NCI-H82 (cell line): ENCODE measurements around the gene FCHSD2.

Experiments used
- DNase-seq: peaks from one replicate; lab custom pipeline; 2025; lab: John Stamatoyannopoulos, UW

Gene FCHSD2

GRCh38 chr11:73142128-73142377, at the start of gene FCHSD2:
Gene FCHSD2, minus strand, starts transcription at chr11:73142318. Its CDS starts 441 bp downstream, at chr11:73141877.
- no peak for DNase-seq

- no peak for DNase-seq
These were observed 49.0 kb upstream of the FCHSD2 start for GRCh38 chr11:73191151-73191550.

- DNase-seq: no peak
These were observed 48.4 kb upstream of the FCHSD2 start for GRCh38 chr11:73190557-73190885.

- no peak for DNase-seq
These were observed 47.8 kb upstream of the FCHSD2 start for GRCh38 chr11:73189723-73190556.

- no peak for DNase-seq
These were observed 47.2 kb upstream of the FCHSD2 start for GRCh38 chr11:73189315-73189714.

- no peak for DNase-seq
These were observed 46.2 kb upstream of the FCHSD2 start for GRCh38 chr11:73188301-73188700.

- no peak for DNase-seq
These were observed 45.7 kb upstream of the FCHSD2 start for GRCh38 chr11:73187854-73188253.

GRCh38 chr11:73186886-73187285, 44.8 kb upstream of the FCHSD2 start:
- DNase-seq: no peak

GRCh38 chr11:73186294-73186850, 44.3 kb upstream of the FCHSD2 start:
- DNase-seq: no peak

- DNase-seq: no peak
These were observed 43.7 kb upstream of the FCHSD2 start for GRCh38 chr11:73185680-73186293.

- peak; percentile 80 for DNase-seq
These were observed 43.0 kb upstream of the FCHSD2 start for GRCh38 chr11:73184953-73185671.

GRCh38 chr11:73182824-73183321, 40.8 kb upstream of the FCHSD2 start:
- DNase-seq: no peak

GRCh38 chr11:73178681-73179080, 36.6 kb upstream of the FCHSD2 start:
- DNase-seq: no peak

GRCh38 chr11:73177778-73178539, 35.8 kb upstream of the FCHSD2 start:
- DNase-seq: peak; percentile 79

- DNase-seq: no peak
These were observed 35.3 kb upstream of the FCHSD2 start for GRCh38 chr11:73177380-73177777.

GRCh38 chr11:73176874-73177155, 34.7 kb upstream of the FCHSD2 start:
- DNase-seq: no peak

GRCh38 chr11:73176145-73176873, 34.2 kb upstream of the FCHSD2 start:
- no peak for DNase-seq

GRCh38 chr11:73175551-73176144, 33.5 kb upstream of the FCHSD2 start:
- no peak for DNase-seq

GRCh38 chr11:73174495-73174791, 32.3 kb upstream of the FCHSD2 start:
- DNase-seq: no peak

- DNase-seq: no peak
These were observed 31.8 kb upstream of the FCHSD2 start for GRCh38 chr11:73173755-73174494.
